Measurements from ENCODE around the gene PRIMA1. TPM values are rescaled to one million over a fixed set of nuclear protein-coding genes. Genes with fewer than 3 reads are reported as not detected.

The PRIMA1 gene
- total RNA-seq, 1 experiment from 2014 or later = 1.0 TPM

DNA sequence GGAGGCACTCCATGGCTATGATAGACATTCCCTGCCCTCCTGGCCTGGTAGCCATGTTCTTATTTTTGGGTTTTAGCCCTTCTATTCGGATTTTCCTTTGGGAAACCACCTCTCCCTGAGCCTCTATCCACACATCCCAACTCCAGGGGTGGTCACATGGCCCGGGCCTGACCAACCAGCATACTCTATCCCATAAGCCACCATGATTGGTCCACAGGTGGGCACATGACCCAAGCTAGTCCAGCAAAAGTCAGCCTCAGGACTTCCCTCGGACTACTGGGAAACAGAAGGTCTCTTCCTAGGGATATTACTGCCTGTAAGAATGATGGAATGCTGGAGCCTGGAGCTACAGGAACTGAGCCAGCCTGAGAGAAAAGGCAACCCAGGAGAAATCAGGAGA is 12.5 kb downstream of the PRIMA1 start:
- CTCF ChIA-PET = no interaction called here
- intact Hi-C loops (cut with micrococcal nuclease; ENCODE audit: unreplicated experiment) = no loop called here
- H3K36me3 Mint-ChIP-seq (ENCODE audit: insufficient read depth, unreplicated experiment) = no peaks in the 10 kb centered on the region
- Histone ChIP-seq H3K9me3 (no peaks in the 10 kb centered on the region), H3K27me3 (replicated peaks; ENCODE audit: control insufficient read depth, insufficient read depth, low read length) (no peaks in the 10 kb centered on the region), H3K36me3 (ENCODE audit: control insufficient read depth, insufficient read depth, low read length) (no peaks in the 10 kb centered on the region), H3K4me1 (0 out of 2 replicates have a peak, but pooled peaks cover 6% of the 10 kb centered on the region), H3K4me3 (ENCODE audit: low read depth, low read length) (no peak overlapping the region)
- peaks cover 15% of the 10 kb centered on the region for H3K4me1 Mint-ChIP-seq (ENCODE audit: low read depth, unreplicated experiment)
- DNase-seq = no peak
- no TSS peak for BruUV-seq (replicated peaks)
- no peaks in the 10 kb centered on the region for H3K27me3 Mint-ChIP-seq (ENCODE audit: insufficient read depth, unreplicated experiment)
- POLR2A ChIA-PET = no interaction called here
- TF ChIP-seq, protein P1, sequence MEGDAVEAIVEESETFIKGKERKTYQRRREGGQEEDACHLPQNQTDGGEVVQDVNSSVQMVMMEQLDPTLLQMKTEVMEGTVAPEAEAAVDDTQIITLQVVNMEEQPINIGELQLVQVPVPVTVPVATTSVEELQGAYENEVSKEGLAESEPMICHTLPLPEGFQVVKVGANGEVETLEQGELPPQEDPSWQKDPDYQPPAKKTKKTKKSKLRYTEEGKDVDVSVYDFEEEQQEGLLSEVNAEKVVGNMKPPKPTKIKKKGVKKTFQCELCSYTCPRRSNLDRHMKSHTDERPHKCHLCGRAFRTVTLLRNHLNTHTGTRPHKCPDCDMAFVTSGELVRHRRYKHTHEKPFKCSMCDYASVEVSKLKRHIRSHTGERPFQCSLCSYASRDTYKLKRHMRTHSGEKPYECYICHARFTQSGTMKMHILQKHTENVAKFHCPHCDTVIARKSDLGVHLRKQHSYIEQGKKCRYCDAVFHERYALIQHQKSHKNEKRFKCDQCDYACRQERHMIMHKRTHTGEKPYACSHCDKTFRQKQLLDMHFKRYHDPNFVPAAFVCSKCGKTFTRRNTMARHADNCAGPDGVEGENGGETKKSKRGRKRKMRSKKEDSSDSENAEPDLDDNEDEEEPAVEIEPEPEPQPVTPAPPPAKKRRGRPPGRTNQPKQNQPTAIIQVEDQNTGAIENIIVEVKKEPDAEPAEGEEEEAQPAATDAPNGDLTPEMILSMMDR (IDR thresholded peaks at IDR 0.05; ENCODE audit: insufficient read depth in 1 of 2, low read depth in 1 of 2, low read length in 1 of 2, severe bottlenecking in 1 of 2, unreplicated experiment in 1 of 2) = no peak
- no peak overlapping the region for H3K27ac Mint-ChIP-seq (ENCODE audit: unreplicated experiment)
- H3K4me3 Mint-ChIP-seq (ENCODE audit: unreplicated experiment) = no peak overlapping the region
- H3K9me3 Mint-ChIP-seq (ENCODE audit: unreplicated experiment) = no peaks in the 10 kb centered on the region

DNA sequence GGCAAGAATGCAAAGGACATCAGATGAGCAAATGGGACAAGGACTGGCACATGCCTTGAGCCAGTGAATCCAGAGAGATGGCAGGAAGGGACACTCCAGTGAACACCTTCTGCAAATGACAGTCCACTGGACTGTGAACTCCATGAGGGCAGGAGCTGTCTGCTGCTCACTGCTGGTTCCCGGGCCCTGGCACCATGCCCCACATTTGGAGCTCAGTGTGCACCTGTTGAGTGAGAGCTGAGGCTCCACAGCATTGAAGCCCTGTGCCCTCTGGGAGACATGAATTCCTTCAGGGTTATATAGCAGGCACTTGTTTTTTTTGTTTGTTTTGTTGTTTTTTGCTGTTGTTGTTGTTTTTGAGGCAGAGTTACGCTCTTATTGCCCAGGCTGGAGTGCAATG is 13.1 kb downstream of the PRIMA1 start:
- Mint-ChIP-seq H3K4me3 (ENCODE audit: unreplicated experiment) (no peak overlapping the region), H3K27me3 (ENCODE audit: insufficient read depth, unreplicated experiment) (no peaks in the 10 kb centered on the region), H3K4me1 (ENCODE audit: low read depth, unreplicated experiment) (peaks cover 15% of the 10 kb centered on the region), H3K36me3 (ENCODE audit: insufficient read depth, unreplicated experiment) (no peaks in the 10 kb centered on the region), H3K27ac (ENCODE audit: unreplicated experiment) (no peak overlapping the region), H3K9me3 (ENCODE audit: unreplicated experiment) (no peaks in the 10 kb centered on the region)
- POLR2A ChIA-PET = no interaction called here
- TF ChIP-seq, protein P1 (IDR thresholded peaks at IDR 0.05; ENCODE audit: insufficient read depth in 1 of 2, low read depth in 1 of 2, low read length in 1 of 2, severe bottlenecking in 1 of 2, unreplicated experiment in 1 of 2) = no peak
- no TSS peak for BruUV-seq (replicated peaks)
- H3K4me1 ChIP-seq = 0 out of 2 replicates have a peak, but pooled peaks cover 6% of the 10 kb centered on the region
- intact Hi-C loops (cut with micrococcal nuclease; ENCODE audit: unreplicated experiment) = no loop called here
- DNase-seq = no peak
- no peaks in the 10 kb centered on the region for H3K9me3 ChIP-seq
- CTCF ChIA-PET = no interaction called here
- no peak overlapping the region for H3K4me3 ChIP-seq (ENCODE audit: low read depth, low read length)
- no peaks in the 10 kb centered on the region for H3K36me3 ChIP-seq (ENCODE audit: control insufficient read depth, insufficient read depth, low read length)
- no peaks in the 10 kb centered on the region for H3K27me3 ChIP-seq (replicated peaks; ENCODE audit: control insufficient read depth, insufficient read depth, low read length)

DNA sequence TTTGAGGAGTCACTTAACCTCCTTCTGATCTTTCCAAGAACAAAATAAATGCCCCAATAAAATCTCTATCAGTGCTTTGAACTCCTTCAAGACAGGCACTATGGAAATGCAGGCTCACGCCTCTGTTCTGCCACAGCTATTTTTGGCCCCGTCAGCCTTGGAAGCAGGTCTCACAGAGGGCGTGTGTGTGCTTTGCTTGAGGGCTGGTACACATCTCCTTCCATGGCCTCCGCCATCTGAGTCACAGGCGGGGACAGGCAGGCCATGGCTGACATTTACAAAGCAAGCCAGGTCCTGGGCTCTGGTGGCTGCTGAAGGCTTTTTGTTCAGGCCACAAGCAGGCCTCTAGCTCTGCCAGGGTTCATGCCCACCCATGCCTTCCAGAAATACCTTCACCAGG is 16.0 kb downstream of the PRIMA1 start:
- no peak overlapping the region for H3K4me3 Mint-ChIP-seq (ENCODE audit: unreplicated experiment)
- no TSS peak for BruUV-seq (replicated peaks)
- CTCF ChIA-PET = no interaction called here
- intact Hi-C loops (cut with micrococcal nuclease; ENCODE audit: unreplicated experiment) = no loop called here
- Histone ChIP-seq H3K4me1 (no peaks in the 10 kb centered on the region), H3K9me3 (no peaks in the 10 kb centered on the region), H3K36me3 (ENCODE audit: control insufficient read depth, insufficient read depth, low read length) (no peaks in the 10 kb centered on the region), H3K4me3 (ENCODE audit: low read depth, low read length) (no peak overlapping the region), H3K27me3 (replicated peaks; ENCODE audit: control insufficient read depth, insufficient read depth, low read length) (no peaks in the 10 kb centered on the region)
- no peaks in the 10 kb centered on the region for H3K4me1 Mint-ChIP-seq (ENCODE audit: low read depth, unreplicated experiment)
- no peak overlapping the region for H3K27ac Mint-ChIP-seq (ENCODE audit: unreplicated experiment)
- no peaks in the 10 kb centered on the region for H3K27me3 Mint-ChIP-seq (ENCODE audit: insufficient read depth, unreplicated experiment)
- DNase-seq = no peak
- TF ChIP-seq, protein P1 (IDR thresholded peaks at IDR 0.05; ENCODE audit: insufficient read depth in 1 of 2, low read depth in 1 of 2, low read length in 1 of 2, severe bottlenecking in 1 of 2, unreplicated experiment in 1 of 2) = no peak
- POLR2A ChIA-PET = no interaction called here
- H3K9me3 Mint-ChIP-seq (ENCODE audit: unreplicated experiment) = no peaks in the 10 kb centered on the region
- H3K36me3 Mint-ChIP-seq (ENCODE audit: insufficient read depth, unreplicated experiment) = no peaks in the 10 kb centered on the region
